OCI-LY7 (cell line): Measurements from ENCODE around the gene COP1.

Experiments
- CTCF ChIP-seq: fragments of 200-600 bp; sonication (generic); conservative IDR thresholded peaks from 2 replicates; pipeline ENCODE4 v1.5.1; 2014; ENCODE audit warnings: mild to moderate bottlenecking, antibody characterized with exemption, low read length, moderate library complexity, mixed read lengths
- EZH2phosphoT487 ChIP-seq: fragments of 200-600 bp; sonication (generic); IDR thresholded peaks from 2 replicates; pipeline ENCODE4 v1.6.1; 2018; ENCODE audit warnings: low read depth, borderline replicate concordance, mild to moderate bottlenecking, mixed run types, antibody characterized with exemption, low read length, moderate library complexity, mixed read lengths

- TF ChIP-seq CTCF = no peak
- TF ChIP-seq EZH2phosphoT487 = no peak
Observed at GRCh38 chr1:176029155-176029554, 177.9 kb downstream of the COP1 start.
